Mucosa of descending colon (tissue), 3 donors: ENCODE results near the gene IPO4. TPM values are rescaled to one million over a fixed set of nuclear protein-coding genes. Genes with fewer than 3 reads are reported as not detected.

Source experiments
- ATAC-seq: fragments of 200-7000 bp; cut with Tn5 transposase; one replicate; pipeline ENCODE4 v1.9.1; 2020; ENCODE audit warnings: mild to moderate bottlenecking, moderate library complexity
- DNase-seq, 3 donors: peaks; one replicate each; pipeline ENCODE4 v3.0.0-alpha.2; 2020
- H3K36me3 ChIP-seq: fragments of 200-600 bp; one replicate; pipeline ENCODE4 v1.8.0; 2021; ENCODE audit warnings: low read depth, mild to moderate bottlenecking
- H3K4me1 ChIP-seq: fragments of 200-600 bp; one replicate; pipeline ENCODE4 v1.8.0; 2021; ENCODE audit warnings: low read depth, mild to moderate bottlenecking
- H3K4me3 ChIP-seq: fragments of 200-600 bp; one replicate; pipeline ENCODE4 v1.8.0; 2021; ENCODE audit warnings: mild to moderate bottlenecking
- H3K9me3 ChIP-seq: fragments of 200-600 bp; one replicate; pipeline ENCODE4 v1.8.0; 2021; ENCODE audit warnings: mild to moderate bottlenecking
- CTCF ChIP-seq: fragments of 200-600 bp; IDR thresholded peaks from one replicate; pipeline ENCODE4 v1.8.0; 2022; ENCODE audit warnings: antibody characterized with exemption, mild to moderate bottlenecking
- intact Hi-C, 2 donors: fragments of 100-400 bp; cut with DNase I in 1 of 2; cut with micrococcal nuclease in 1 of 2; formaldehyde crosslinking; loops; one replicate each; pipeline versions ENCODE4 v1.11.0 to v1.11.1; 2022; cut with DNase I, micrococcal nuclease
- total RNA-seq, 3 donors: library from RNA; stranded (reverse); fragmentation: NEBNext Ultra II Directional in 2 of 3; extraction: Animal tissue kit (Norgen Biotek cat#: 25700) in 2 of 3; gene quantifications; one replicate each; pipeline versions ENCODE4 v1.2.1 to v1.2.4, GENCODE V29; 2021 to 2023
- donor health status: DM: no; HTN: no; CAD: no; lungs with moderate emphysema.
- donor health status: DM: no; HTN: no; CAD: no.
- donor health status: DM: no; HTN: yes; CAD: no.

Gene IPO4
- total RNA-seq, 3 donors from 2014 or later = 23.2 to 29.3 (median 26.8) TPM

DNA sequence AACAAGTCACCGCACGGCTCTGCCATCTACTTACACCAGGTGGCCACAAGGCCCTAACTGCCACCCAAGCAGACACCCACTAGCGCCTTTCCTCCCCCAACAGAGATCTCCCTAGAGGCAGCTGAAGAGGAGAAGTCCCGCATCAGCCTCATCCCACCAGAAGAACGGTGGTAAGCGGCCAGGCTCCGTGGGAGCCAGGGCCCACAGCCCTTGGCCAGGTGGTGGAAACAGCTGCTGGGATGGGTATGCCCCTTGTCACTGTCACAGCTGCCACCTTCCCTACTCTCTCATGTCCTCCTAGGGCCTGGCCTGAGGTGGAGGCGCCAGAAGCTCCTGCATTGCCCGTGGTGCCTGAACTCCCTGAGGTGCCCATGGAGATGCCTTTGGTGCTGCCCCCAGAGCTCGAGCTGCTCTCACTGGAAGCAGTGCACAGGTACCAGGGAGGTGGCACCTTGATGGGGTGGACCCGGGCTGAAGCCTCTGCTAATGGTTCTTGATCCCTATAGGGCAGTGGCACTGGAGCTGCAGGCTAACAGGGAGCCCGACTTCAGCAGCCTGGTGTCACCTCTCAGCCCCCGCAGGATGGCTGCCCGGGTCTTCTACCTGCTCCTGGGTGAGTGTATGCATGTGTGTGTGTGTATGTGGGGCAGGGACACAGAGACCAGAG, 9.2 kb downstream of the IPO4 start:
- Histone ChIP-seq H3K4me1 (no peaks in the 10 kb centered on the region), H3K4me3 (no peak overlapping the region), H3K9me3 (no peaks in the 10 kb centered on the region), H3K36me3 (no peaks in the 10 kb centered on the region)
- intact Hi-C loops = no loop called here
- TF ChIP-seq CTCF = no peak
- DNase-seq (no peak), ATAC-seq (no peak)

DNA sequence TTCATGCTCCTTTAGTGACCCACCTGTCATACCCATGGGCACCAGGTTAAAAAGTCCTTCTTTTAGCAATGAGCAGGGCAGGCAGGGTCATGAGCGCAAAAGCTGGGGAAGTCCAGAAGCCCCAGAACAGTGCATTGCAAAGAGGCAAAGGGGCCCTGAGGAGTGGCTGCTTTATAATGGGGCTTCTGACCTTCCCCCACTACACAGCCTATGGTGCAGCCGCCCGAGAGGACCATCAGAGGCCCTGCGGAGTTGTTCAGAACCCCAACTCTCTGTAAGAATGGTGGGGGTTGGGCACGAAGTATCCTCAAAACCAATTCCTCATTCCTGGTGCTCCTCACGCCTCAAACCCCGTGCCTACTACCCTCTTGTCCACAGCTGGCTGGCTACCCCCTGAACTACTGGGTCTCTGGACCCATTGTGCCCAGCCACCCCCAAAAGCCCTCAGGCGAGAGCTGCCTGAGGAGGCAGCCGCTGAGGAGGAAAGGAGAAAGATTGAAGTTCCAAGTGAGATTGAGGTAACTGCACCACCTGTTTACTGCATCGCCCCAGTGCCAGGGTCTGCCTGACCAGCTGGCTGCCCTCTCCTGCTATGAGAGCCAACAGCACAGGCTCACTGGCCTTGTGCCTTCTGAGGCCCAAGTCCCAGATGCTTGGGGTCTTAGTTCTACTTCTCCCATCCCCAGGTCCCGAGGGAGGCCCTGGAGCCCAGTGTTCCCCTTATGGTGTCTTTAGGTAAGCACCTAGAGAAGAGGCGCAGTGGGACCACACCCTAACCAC, 10.0 kb downstream of the IPO4 start:
- TF ChIP-seq CTCF = no peak
- ATAC-seq = no peak
- Histone ChIP-seq H3K4me3 (no peak overlapping the region), H3K9me3 (no peaks in the 10 kb centered on the region), H3K4me1 (no peaks in the 10 kb centered on the region), H3K36me3 (no peaks in the 10 kb centered on the region)
- no peak for DNase-seq
- intact Hi-C loops = no loop called here

DNA sequence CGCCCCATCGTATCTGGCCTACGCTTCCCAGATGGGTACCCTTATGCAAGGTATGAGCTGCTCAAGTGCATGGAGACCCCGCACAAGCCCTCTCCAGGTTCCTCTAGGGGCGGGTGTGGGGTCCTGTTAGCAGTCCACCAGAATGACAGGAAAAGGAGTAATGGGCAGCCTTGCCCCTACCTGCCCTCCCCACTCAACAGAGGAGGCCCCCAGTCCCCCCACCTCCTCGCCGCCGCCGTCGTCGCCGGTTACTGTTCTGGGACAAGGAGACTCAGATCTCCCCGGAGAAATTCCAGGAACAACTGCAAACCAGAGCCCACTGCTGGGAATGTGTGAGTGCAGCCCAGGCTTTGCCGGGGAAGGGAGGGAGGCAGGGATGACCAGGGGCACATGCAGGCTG, 10.7 kb downstream of the IPO4 start:
- intact Hi-C loops = no loop called here
- no peaks in the 10 kb centered on the region for H3K4me1 ChIP-seq
- no peaks in the 10 kb centered on the region for H3K36me3 ChIP-seq
- TF ChIP-seq CTCF = no peak
- DNase-seq = no peak
- H3K4me3 ChIP-seq = no peak overlapping the region
- ATAC-seq = no peak
- H3K9me3 ChIP-seq = no peaks in the 10 kb centered on the region

- intact Hi-C loops = no loop called here
- no peak for DNase-seq
- Histone ChIP-seq H3K36me3 (no peaks in the 10 kb centered on the region), H3K4me3 (no peak overlapping the region), H3K9me3 (no peaks in the 10 kb centered on the region), H3K4me1 (no peaks in the 10 kb centered on the region)
- no peak for TF ChIP-seq CTCF
- no peak for ATAC-seq
Observed at GRCh38 chr14:24177041-24177825, 11.4 kb downstream of the IPO4 start.

DNA sequence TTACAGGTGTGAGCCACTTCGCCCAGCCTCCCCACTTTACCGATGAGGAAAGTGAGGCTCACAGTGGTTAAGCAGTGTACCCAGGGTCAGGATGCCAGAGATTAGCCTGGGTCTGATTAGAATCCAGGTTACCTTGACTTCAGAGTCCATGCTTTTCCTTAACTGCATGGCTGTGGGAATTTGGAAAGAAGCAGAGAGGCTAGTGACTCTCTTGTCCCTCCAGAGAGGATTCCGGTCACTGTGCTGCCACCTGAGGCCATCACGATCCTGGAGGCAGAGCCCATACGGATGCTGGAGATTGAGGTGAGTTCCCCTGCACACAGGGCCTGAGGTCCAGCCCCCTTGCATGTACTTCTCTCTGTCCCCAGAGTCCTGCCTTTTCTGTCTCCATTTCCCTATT, 12.0 kb downstream of the IPO4 start:
- no peaks in the 10 kb centered on the region for H3K36me3 ChIP-seq
- no peak for ATAC-seq

More for the DNA sequence above, 12.0 kb downstream of the IPO4 start:
- Histone ChIP-seq H3K4me1 (no peaks in the 10 kb centered on the region), H3K9me3 (no peaks in the 10 kb centered on the region), H3K4me3 (no peak overlapping the region)
- intact Hi-C loops = no loop called here
- DNase-seq = no peak
- no peak for TF ChIP-seq CTCF
